Endothelial cell of umbilical vein (primary cell): ENCODE measurements around the gene IMPG2. TPM values are rescaled to one million over a fixed set of nuclear protein-coding genes. Genes with fewer than 3 reads are reported as not detected.

Experiments
- BruUV-seq: library from RNA; stranded (reverse); fragments of 400-500 nt; replicated peaks from 2 replicates; lab custom pipeline; 2021; lab: Mats Ljungman, UMichigan
- CTCF ChIA-PET: fragments of 300-600, 350-600 bp; sonication (Branson Sonifier 250); formaldehyde crosslinking; loops from one replicate; lab custom pipeline; 2021; ENCODE audit warnings: antibody characterized with exemption, inconsistent platforms; lab: Charles Lee
- POLR2A ChIA-PET: fragments of 300-600, 350-600 bp; sonication (Branson Sonifier 250); formaldehyde crosslinking; loops from one replicate; lab custom pipeline; 2021; ENCODE audit warnings: antibody characterized with exemption, inconsistent platforms; lab: Charles Lee
- DNase-seq: peaks from one replicate; pipeline ENCODE4 v3.0.0-alpha.2; 2011; ENCODE audit warnings: low read depth, low spot score
- FAIRE-seq: peaks from 2 replicates; lab custom pipeline; 2011; peaks lifted over from hg19 to GRCh38; lab: Jason Lieb, UNC
- H2AFZ ChIP-seq: 2 replicates; pipeline ENCODE4 v1.6.0; 2012; ENCODE audit warnings: low read depth, low read length, control low read depth, inconsistent platforms
- H3K27ac ChIP-seq: 2 replicates; pipeline ENCODE4 v1.5.1; 2011; ENCODE audit warnings: low read depth, mild to moderate bottlenecking, control low read depth, low read length, moderate library complexity; ENCODE audit not compliant: insufficient read depth
- H3K27me3 ChIP-seq, 2 experiments: 2 replicates each; pipeline versions ENCODE4 v1.6.0 to v1.6.1; 2011; ENCODE audit warnings: low read length in 2 of 2, mixed read lengths in 1 of 2; ENCODE audit not compliant: control insufficient read depth in 2 of 2, insufficient read depth in 2 of 2
- H3K36me3 ChIP-seq, 2 experiments: 2 replicates in 1 of 2; 3 replicates in 1 of 2; pipeline ENCODE4 v1.5.1; 2011; ENCODE audit warnings: low read length in 2 of 2, mild to moderate bottlenecking in 1 of 2, moderate library complexity in 1 of 2; ENCODE audit not compliant: control insufficient read depth in 2 of 2, insufficient read depth in 2 of 2; ENCODE audit errors: extremely low read depth in 1 of 2
- H3K4me1 ChIP-seq: 3 replicates; pipeline ENCODE4 v1.5.1; 2011; ENCODE audit warnings: mild to moderate bottlenecking, low read length; ENCODE audit not compliant: control insufficient read depth, insufficient read depth; ENCODE audit errors: extremely low read depth
- H3K4me2 ChIP-seq: 2 replicates; pipeline ENCODE4 v1.6.1; 2011; ENCODE audit warnings: low read length, control low read depth, mixed read lengths; ENCODE audit not compliant: insufficient read depth
- H3K4me3 ChIP-seq, 3 experiments: fragments of 200-600 bp in 1 of 3; sonication (generic), shearing (Covaris generic) in 1 of 3; replicated peaks in 1 of 3; 2 replicates each; pipeline ENCODE4 v1.5.1; 2011 to 2016; ENCODE audit warnings: control low read depth in 3 of 3, low read length in 3 of 3, mild to moderate bottlenecking in 2 of 3, inconsistent platforms in 1 of 3, low read depth in 1 of 3, moderate library complexity in 1 of 3; ENCODE audit not compliant: insufficient read depth in 1 of 3
- H3K79me2 ChIP-seq: 2 replicates; pipeline ENCODE4 v1.6.0; 2012; ENCODE audit warnings: low read length, inconsistent platforms; ENCODE audit not compliant: control insufficient read depth, insufficient read depth
- H3K9ac ChIP-seq: replicated peaks from 2 replicates; pipeline ENCODE3; 2011; ENCODE audit warnings: low read length, control low read depth; ENCODE audit not compliant: insufficient read depth; ENCODE audit errors: extremely low read depth
- H3K9me1 ChIP-seq: replicated peaks from 3 replicates; pipeline ENCODE4 v1.6.0; 2011; ENCODE audit warnings: mild to moderate bottlenecking, low read length; ENCODE audit not compliant: control insufficient read depth, insufficient read depth; ENCODE audit errors: extremely low read depth
- H3K9me3 ChIP-seq: replicated peaks from 2 replicates; pipeline ENCODE4 v1.5.1; 2012; ENCODE audit warnings: low read length, inconsistent platforms; ENCODE audit not compliant: control insufficient read depth, insufficient read depth
- H4K20me1 ChIP-seq: replicated peaks from 2 replicates; pipeline ENCODE3; 2011; ENCODE audit warnings: mild to moderate bottlenecking, low read length; ENCODE audit not compliant: control insufficient read depth, insufficient read depth; ENCODE audit errors: extremely low read depth
- CTCF ChIP-seq, 2 donors: IDR thresholded peaks; 1 replicate in 1 of 2; 2 replicates in 1 of 2; pipeline ENCODE4 v1.5.1; 2011; ENCODE audit warnings: low read length in 2 of 2, mild to moderate bottlenecking in 2 of 2, moderate library complexity in 2 of 2, control low read depth in 1 of 2, inconsistent platforms in 1 of 2, low read depth in 1 of 2; ENCODE audit not compliant: insufficient read depth in 1 of 2; ENCODE audit errors: extremely low read depth in 1 of 2
- EZH2 ChIP-seq: IDR thresholded peaks from 2 replicates; pipeline ENCODE4 v1.6.1; 2012; ENCODE audit warnings: borderline replicate concordance, low read depth, mild to moderate bottlenecking, moderate library complexity, low read length, inconsistent platforms; ENCODE audit not compliant: severe bottlenecking
- FOS ChIP-seq: IDR thresholded peaks from 2 replicates; pipeline ENCODE4 v1.6.1; 2011; ENCODE audit warnings: mild to moderate bottlenecking, low read length, moderate library complexity, borderline replicate concordance; ENCODE audit not compliant: insufficient read depth
- GATA2 ChIP-seq: IDR thresholded peaks from 2 replicates; pipeline ENCODE4 v1.7.0; 2011; ENCODE audit warnings: low read depth, mild to moderate bottlenecking, moderate library complexity, mixed read lengths, low read length; ENCODE audit not compliant: insufficient read length, insufficient read depth
- JUN ChIP-seq: IDR thresholded peaks from 2 replicates; pipeline ENCODE4 v1.6.1; 2011; ENCODE audit warnings: borderline replicate concordance, low read depth; ENCODE audit not compliant: insufficient read length, insufficient read depth
- MAX ChIP-seq: IDR thresholded peaks from 2 replicates; pipeline ENCODE4 v1.6.1; 2011; ENCODE audit not compliant: insufficient read depth, insufficient read length
- MYC ChIP-seq: IDR thresholded peaks from one replicate; pipeline ENCODE4 v1.6.1; 2011; ENCODE audit warnings: mild to moderate bottlenecking, low read depth, low read length
- POLR2A ChIP-seq: IDR thresholded peaks from 2 replicates; pipeline ENCODE4 v1.6.1; 2012; ENCODE audit warnings: low read depth, mild to moderate bottlenecking, control low read depth, low read length
- POLR2AphosphoS5 ChIP-seq: IDR thresholded peaks from 2 replicates; pipeline ENCODE4 v1.6.1; 2012; ENCODE audit warnings: low read depth, mild to moderate bottlenecking, control low read depth, low read length, moderate library complexity; ENCODE audit not compliant: insufficient read depth
- dilution Hi-C: fragments of 300-500 bp; cut with MboI; formaldehyde crosslinking; loops from one replicate; pipeline ENCODE4 v1.15.0; 2019; ENCODE audit warnings: low sequenced_read_pairs; ENCODE audit not compliant: extremely low pct_ligation_motif_present
- intact Hi-C: fragments of 100-400 bp; cut with micrococcal nuclease; formaldehyde crosslinking; loops from one replicate; pipeline ENCODE4 v1.10.0; 2022
- polyA plus RNA-seq, 4 experiments: library from polyadenylated mRNA; depleted of rRNA in 3 of 4; stranded (reverse) in 3 of 4; unstranded in 1 of 4; fragments of >200 nt; gene quantifications; 2 replicates each; pipeline versions ENCODE4 v1.2.1 to v1.2.3, GENCODE V29; 2011 to 2012; ENCODE audit warnings: missing spikeins in 1 of 4
- total RNA-seq: library from RNA; stranded (reverse); gene quantifications from 2 replicates; pipeline ENCODE4 v1.2.3, GENCODE V29; 2021

Gene IMPG2
- total and polyA plus RNA-seq, 2 donors (not counting 3 experiments of a cell fraction or from before 2014, with no cell fraction given): 0.39 to 0.71 TPM

- CTCF ChIA-PET: no interaction called here
- POLR2A ChIA-PET: no interaction called here
- H3K36me3 ChIP-seq: no peaks in the 10 kb centered on the region
- intact Hi-C loops (no loop called here), dilution Hi-C loops (no loop called here)
- H4K20me1 ChIP-seq: no peaks in the 10 kb centered on the region
- no peak for DNase-seq
- no peaks in the 10 kb centered on the region for H3K9me3 ChIP-seq
- no peak overlapping the region for H3K9ac ChIP-seq
- H3K27me3 ChIP-seq: no peaks in the 10 kb centered on the region
- H3K4me3 ChIP-seq: no peak overlapping the region
- H3K9me1 ChIP-seq: no peaks in the 10 kb centered on the region
- BruUV-seq: no TSS peak
- no peak overlapping the region for H2AFZ ChIP-seq
- H3K4me1 ChIP-seq: no peaks in the 10 kb centered on the region
- no peak overlapping the region for H3K27ac ChIP-seq
- TF ChIP-seq CTCF (IDR thresholded peaks at IDR 0.05; ENCODE audit: extremely low read depth in 1 of 2, insufficient read depth in 1 of 2, low read depth in 1 of 2, low read length in 2 of 2) (no peak), FOS (no peak), MAX (no peak), POLR2AphosphoS5 (no peak), MYC (no peak), EZH2 (no peak), GATA2 (no peak), JUN (no peak), POLR2A (no peak)
- no peak for FAIRE-seq
- no peaks in the 10 kb centered on the region for H3K79me2 ChIP-seq
- no peak overlapping the region for H3K4me2 ChIP-seq
These were observed 58.9 kb downstream of the IMPG2 start for GRCh38 chr3:101261506-101261905.
